ENCODE data around the gene CISD2. TPM values are rescaled to one million over a fixed set of nuclear protein-coding genes. Genes with fewer than 3 reads are reported as not detected.

The CISD2 gene
- total RNA-seq, 1 donor from 2014 or later, result 22.2 TPM

DNA sequence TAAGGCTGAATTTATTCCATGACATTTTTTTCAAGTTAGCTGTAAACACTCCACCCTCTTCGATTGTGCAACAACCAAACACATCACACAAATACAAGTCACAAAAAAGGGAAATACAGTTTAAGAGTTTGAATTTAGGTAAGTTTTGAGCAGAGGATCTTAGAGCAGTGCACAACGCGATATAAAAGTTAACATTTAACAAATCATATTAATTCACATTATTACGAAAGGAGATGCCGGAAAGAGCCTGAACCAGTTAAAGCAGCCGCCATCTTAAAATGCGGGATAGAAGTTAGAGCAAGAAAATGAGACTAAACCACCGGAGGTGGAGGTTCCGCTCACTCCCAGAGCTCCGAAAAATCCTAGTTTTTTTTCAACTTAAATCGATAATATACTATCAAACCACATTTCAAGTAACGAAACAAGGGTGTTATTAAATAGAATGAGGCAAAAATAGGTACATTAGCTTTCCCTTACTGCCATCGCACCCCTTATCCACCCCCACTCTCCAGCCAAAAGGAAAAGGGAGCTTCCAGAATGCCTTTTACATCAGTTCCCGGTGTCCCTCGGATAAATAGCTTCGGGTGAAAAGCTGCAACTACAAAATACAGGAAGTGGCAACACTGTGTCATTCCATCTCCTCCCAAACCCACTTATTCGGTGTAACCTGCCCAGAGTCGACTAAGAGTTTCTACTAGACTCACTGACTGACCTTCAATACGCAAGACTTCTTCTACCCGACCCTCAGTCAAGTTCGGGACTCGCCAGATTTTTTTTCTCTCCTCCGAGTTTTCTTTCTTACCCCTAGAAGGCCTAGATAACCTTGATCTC is 43.3 kb upstream of the CISD2 start:
- Mint-ChIP-seq H3K4me1 (peaks cover 47% of the 10 kb centered on the region), H3K27me3 (ENCODE audit: low read depth) (no peaks in the 10 kb centered on the region), H3K4me3 (no peak overlapping the region), H3K36me3 (peaks cover 3% of the 10 kb centered on the region), H3K27ac (no peak overlapping the region), H3K9me3 (no peaks in the 10 kb centered on the region)
- TF ChIP-seq, protein P1, sequence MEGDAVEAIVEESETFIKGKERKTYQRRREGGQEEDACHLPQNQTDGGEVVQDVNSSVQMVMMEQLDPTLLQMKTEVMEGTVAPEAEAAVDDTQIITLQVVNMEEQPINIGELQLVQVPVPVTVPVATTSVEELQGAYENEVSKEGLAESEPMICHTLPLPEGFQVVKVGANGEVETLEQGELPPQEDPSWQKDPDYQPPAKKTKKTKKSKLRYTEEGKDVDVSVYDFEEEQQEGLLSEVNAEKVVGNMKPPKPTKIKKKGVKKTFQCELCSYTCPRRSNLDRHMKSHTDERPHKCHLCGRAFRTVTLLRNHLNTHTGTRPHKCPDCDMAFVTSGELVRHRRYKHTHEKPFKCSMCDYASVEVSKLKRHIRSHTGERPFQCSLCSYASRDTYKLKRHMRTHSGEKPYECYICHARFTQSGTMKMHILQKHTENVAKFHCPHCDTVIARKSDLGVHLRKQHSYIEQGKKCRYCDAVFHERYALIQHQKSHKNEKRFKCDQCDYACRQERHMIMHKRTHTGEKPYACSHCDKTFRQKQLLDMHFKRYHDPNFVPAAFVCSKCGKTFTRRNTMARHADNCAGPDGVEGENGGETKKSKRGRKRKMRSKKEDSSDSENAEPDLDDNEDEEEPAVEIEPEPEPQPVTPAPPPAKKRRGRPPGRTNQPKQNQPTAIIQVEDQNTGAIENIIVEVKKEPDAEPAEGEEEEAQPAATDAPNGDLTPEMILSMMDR (IDR thresholded peaks at IDR 0.05; ENCODE audit: unreplicated experiment), result no peak
- DNase-seq (ENCODE audit: low spot score in 2 of 2, unreplicated experiment in 2 of 2), result no peak

DNA sequence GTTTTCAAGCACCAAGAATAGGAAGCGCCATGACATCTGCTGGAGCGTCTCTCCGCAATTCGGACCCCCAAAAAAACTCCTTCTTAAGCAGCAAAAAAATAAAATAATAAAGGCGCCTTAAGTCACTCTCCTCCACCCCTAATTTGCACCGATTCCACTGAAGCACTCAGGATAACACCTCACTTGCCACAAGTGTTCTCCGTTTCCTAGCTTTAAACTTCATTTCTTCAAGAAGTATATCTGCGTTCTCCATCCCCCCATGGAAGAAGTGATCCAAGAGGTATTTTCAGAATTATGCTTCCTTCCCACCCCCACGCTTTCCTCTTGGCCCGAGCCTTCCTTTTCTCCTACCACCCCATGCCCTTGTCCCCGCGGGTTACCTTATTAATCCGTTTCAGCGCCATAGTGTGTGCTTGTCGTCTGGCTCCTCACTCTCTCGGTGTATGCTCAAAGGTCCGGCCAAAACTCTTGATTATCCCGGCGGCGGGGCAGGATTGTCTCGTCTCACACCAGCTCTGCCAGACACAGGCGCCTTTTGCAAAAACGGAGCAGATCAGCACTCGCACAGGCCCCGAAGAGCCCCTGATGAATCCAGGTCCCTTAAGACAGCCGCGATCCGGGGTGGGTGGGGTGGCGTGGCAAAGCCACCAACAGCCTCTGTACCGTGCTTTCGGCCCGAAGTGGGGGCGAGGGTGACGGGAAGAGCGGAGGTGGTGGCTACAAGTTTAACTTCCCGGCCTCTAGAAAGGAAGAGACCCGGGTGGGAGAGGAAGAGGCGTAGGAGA is 42.5 kb upstream of the CISD2 start:
- Mint-ChIP-seq H3K27me3 (ENCODE audit: low read depth) (no peaks in the 10 kb centered on the region), H3K27ac (no peak overlapping the region), H3K4me3 (no peak overlapping the region), H3K9me3 (no peaks in the 10 kb centered on the region), H3K4me1 (peaks cover 39% of the 10 kb centered on the region), H3K36me3 (peaks cover 3% of the 10 kb centered on the region)
- DNase-seq (ENCODE audit: low spot score in 2 of 2, unreplicated experiment in 2 of 2), result no peak
- TF ChIP-seq, protein P1 (IDR thresholded peaks at IDR 0.05; ENCODE audit: unreplicated experiment), result no peak

DNA sequence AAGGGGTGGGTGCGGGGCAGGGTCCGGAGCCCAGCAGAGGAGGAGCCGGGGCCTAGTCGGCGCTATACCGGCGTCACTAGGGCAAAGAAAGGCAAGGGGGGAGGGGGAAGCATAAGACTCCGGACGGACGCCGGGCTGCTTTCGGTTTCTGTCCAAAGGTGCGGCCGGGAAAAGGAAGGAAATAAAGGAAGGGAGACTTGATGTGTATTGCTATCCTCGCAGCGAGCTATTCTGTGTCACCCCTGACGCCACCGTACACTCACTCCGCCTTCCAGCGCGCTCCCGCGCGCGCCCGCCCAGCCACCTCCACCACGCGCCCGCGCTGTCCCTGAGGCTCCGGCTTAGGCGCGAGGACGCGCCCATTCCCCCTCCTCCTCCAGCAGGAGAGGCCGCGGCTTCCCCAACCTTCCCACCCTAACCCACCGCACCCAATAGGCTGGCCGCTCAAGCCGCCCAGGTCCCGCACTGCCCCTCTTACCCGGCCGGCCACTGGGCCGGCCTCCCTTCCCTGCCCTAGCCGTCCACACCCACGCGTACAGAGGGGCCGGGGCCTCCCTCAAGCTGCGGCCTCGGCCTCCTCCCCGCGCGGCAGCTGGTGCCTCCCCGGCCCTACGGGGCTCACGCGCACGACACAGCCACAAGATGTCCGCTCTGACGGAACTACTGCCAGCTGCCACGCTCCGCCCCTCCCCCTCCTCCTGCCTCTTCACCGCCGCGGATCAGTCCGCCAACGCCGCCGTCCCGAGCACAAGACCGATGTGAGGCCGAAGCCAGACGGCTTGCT is 41.7 kb upstream of the CISD2 start, which contains the start of gene UBE2D3:
Gene UBE2D3 (minus strand): TSS at position 662 of the 784 bp plus-strand sequence. CDS start 1,043 bp downstream, outside the sequence.
- H3K36me3 Mint-ChIP-seq, result peaks cover 3% of the 10 kb centered on the region
- H3K4me3 Mint-ChIP-seq, result no peak within 1 kb of the TSS
- peak; percentile 90 to 97 for DNase-seq (ENCODE audit: low spot score in 2 of 2, unreplicated experiment in 2 of 2)
- TF ChIP-seq, protein P1 (IDR thresholded peaks at IDR 0.05; ENCODE audit: unreplicated experiment), result no peak
- peaks cover 37% of the 10 kb centered on the region for H3K4me1 Mint-ChIP-seq
- H3K27ac Mint-ChIP-seq, result no peak within 1 kb of the TSS
- no peaks in the 10 kb centered on the region for H3K9me3 Mint-ChIP-seq
- no peaks in the 10 kb centered on the region for H3K27me3 Mint-ChIP-seq (ENCODE audit: low read depth)

DNA sequence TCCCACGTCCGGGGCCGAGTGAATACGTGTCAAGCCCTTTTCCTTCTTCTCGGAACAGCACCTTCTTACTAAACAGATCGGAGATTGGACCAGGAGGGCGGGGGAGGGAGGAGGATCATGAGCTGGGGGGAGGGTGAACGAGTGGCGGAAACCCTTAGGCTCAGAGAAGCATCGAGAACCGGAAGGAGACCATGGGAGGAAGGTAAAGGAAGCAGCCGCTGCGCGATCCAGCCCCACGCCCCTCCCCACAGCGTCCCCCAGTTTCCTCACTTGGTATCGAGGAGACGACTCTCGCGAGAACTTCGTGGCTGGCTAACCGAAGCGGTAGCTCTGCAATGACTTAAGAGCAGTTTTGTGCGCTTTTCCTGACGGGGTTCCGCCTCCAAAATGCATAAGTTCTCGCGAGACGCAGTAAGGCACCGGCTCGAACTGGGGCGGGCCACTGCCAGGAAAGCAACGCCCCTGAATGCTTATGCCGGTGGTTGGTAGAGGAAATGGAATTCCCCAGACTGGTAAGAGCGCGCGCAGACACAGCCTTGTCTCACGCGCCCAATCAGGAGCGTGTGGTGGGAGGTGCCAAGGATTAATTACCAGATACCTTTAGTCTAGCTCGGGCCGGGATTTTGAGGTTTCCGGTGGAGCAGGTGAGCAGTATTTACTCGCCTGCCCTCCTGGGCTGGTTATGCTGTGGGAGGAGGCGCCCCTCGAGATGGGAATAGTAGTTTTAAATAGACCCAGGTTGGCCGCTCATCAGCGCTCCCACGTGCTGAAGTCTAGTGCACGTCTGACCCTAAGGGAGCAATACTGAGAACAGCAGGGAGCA is 40.9 kb upstream of the CISD2 start:
- H3K27ac Mint-ChIP-seq, result no peak overlapping the region
- DNase-seq (ENCODE audit: low spot score in 2 of 2, unreplicated experiment in 2 of 2), result peak; percentile 96 to 98
- H3K27me3 Mint-ChIP-seq (ENCODE audit: low read depth), result no peaks in the 10 kb centered on the region
- H3K9me3 Mint-ChIP-seq, result no peaks in the 10 kb centered on the region
- H3K36me3 Mint-ChIP-seq, result peaks cover 2% of the 10 kb centered on the region
- H3K4me1 Mint-ChIP-seq, result peaks cover 35% of the 10 kb centered on the region
- no peak overlapping the region for H3K4me3 Mint-ChIP-seq
- TF ChIP-seq, protein P1 (IDR thresholded peaks at IDR 0.05; ENCODE audit: unreplicated experiment), result no peak

DNA sequence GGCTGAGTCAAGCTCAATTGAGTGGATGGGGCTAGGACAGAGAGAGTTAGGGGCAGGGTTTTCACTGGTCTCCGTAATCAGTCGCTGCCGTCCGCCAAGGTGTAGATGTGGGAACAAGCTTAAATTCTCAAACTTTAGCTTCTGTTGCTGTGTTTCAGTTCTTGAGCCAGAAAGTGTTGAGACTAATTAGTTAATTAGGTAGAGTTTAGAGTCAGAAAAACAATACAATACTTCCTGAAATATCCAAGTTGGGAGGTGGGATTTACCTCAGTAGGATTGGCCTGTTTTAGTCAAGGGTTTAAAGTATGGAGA is 40.3 kb upstream of the CISD2 start:
- no peaks in the 10 kb centered on the region for H3K27me3 Mint-ChIP-seq (ENCODE audit: low read depth)
- H3K27ac Mint-ChIP-seq, result no peak overlapping the region
- no peaks in the 10 kb centered on the region for H3K36me3 Mint-ChIP-seq
- no peaks in the 10 kb centered on the region for H3K9me3 Mint-ChIP-seq
- H3K4me3 Mint-ChIP-seq, result no peak overlapping the region
- DNase-seq (ENCODE audit: low spot score in 2 of 2, unreplicated experiment in 2 of 2), result no peak
- TF ChIP-seq, protein P1 (IDR thresholded peaks at IDR 0.05; ENCODE audit: unreplicated experiment), result no peak
- H3K4me1 Mint-ChIP-seq, result peaks cover 34% of the 10 kb centered on the region
